ENCODE measurements around the gene METTL22. TPM values are rescaled to one million over a fixed set of nuclear protein-coding genes. Genes with fewer than 3 reads are reported as not detected.

Gene METTL22
- total and polyA plus RNA-seq, 7 experiments from 2014 or later, result 16.6 to 59.4 (median 37.6) TPM

DNA sequence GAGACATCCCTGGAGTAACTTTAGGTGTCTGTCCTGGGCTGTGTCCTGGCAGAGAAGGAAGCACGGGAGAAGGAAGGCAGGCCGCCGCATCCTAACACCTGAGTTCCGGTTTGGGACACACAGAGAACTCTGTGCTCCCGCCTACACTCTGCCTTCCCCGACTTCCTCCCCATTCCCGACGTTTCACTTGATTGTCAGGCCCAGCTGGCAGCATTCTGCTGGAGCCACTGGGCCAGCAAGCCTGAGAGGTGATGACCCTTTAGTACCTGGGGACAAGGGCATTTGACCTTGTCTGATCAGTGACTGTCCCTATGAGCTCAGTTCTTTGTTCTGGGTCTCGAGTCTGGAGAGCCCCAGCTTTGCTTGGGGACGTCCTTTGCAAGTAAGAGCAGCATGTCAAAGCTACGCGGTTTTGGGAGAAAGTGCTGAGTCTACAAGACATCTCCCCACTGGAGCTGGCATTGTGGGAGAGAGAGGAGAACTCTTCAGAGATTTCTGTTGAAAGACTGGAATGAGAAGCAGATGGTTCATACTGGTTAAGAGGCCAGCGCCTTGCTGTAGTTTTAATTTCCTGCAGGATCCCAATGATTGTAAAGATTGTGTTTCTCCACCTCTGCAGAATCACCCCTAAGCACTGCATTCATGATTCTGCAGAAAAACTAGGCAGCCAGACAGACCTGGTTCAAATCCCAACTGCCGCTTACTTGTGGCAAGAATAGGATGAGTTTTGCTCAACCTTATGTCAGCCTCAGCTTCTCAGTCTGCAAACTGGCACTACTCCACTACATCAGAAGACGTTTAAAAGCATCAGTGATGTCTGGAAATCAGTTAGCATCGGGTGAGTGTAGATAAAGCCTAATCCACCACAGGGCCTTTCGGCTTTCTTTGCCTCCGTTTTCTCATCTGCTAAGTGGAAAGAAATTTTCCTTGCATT lies 73.6 kb downstream of the METTL22 start:
- Mint-ChIP-seq H3K4me3 (no peak overlapping the region), H3K4me1 (peaks cover 0 to 5% (median 0%) of the 10 kb centered on the region in 7 donors), H3K9me3 (peaks cover 0 to 8% (median 0%) of the 10 kb centered on the region in 11 donors), H3K27ac (no peak overlapping the region), H3K36me3 (peaks cover 3 to 38% (median 21%) of the 10 kb centered on the region in 5 donors), H3K27me3 (no peaks in the 10 kb centered on the region)
- no peaks in the 10 kb centered on the region for H3K27me3 ChIP-seq (ENCODE audit: control insufficient read depth in 2 of 2, insufficient read depth in 2 of 2, low read length in 2 of 2)
- H3K36me3 ChIP-seq (ENCODE audit: control insufficient read depth in 2 of 3, insufficient read depth in 3 of 3, low read length in 3 of 3), result no peaks in the 10 kb centered on the region
- H3K4me3 ChIP-seq (ENCODE audit: low read length), result no peak overlapping the region
- intact Hi-C loops (cut with micrococcal nuclease), result no loop called here
- H3K9me3 ChIP-seq (ENCODE audit: control insufficient read depth in 2 of 3, low read length in 3 of 3), result no peaks in the 10 kb centered on the region
- DNase-seq (no peak), ATAC-seq (no peak)
- ChIA-PET POLR2A (no interaction called here), CTCF (no interaction called here)
- H3K4me1 ChIP-seq (ENCODE audit: control insufficient read depth in 2 of 2, insufficient read depth in 2 of 2, low read length in 2 of 2), result no peaks in the 10 kb centered on the region
- no peak overlapping the region for H3K27ac ChIP-seq (ENCODE audit: low read depth, low read length)

- ChIA-PET CTCF (no interaction called here), POLR2A (no interaction called here)
- H3K27ac ChIP-seq (ENCODE audit: low read depth, low read length), result no peak overlapping the region
- Mint-ChIP-seq H3K4me1 (peaks cover 0 to 4% (median 0%) of the 10 kb centered on the region in 7 donors), H3K27me3 (no peaks in the 10 kb centered on the region), H3K27ac (no peak overlapping the region), H3K9me3 (no peaks in the 10 kb centered on the region), H3K4me3 (no peak overlapping the region), H3K36me3 (peaks cover 0 to 38% (median 14%) of the 10 kb centered on the region in 5 donors)
- no peaks in the 10 kb centered on the region for H3K4me1 ChIP-seq (ENCODE audit: control insufficient read depth in 2 of 2, insufficient read depth in 2 of 2, low read length in 2 of 2)
- no peaks in the 10 kb centered on the region for H3K9me3 ChIP-seq (ENCODE audit: control insufficient read depth in 2 of 3, low read length in 3 of 3)
- intact Hi-C loops (cut with micrococcal nuclease), result no loop called here
- DNase-seq (no peak), ATAC-seq (no peak)
- no peak overlapping the region for H3K4me3 ChIP-seq (ENCODE audit: low read length)
- H3K36me3 ChIP-seq (ENCODE audit: control insufficient read depth in 2 of 3, insufficient read depth in 3 of 3, low read length in 3 of 3), result no peaks in the 10 kb centered on the region
- H3K27me3 ChIP-seq (ENCODE audit: control insufficient read depth in 2 of 2, insufficient read depth in 2 of 2, low read length in 2 of 2), result no peaks in the 10 kb centered on the region
Measured at GRCh38 chr16:8696880-8697279, 75.4 kb downstream of the METTL22 start.

- Histone ChIP-seq H3K4me3 (ENCODE audit: low read length) (no peak overlapping the region), H3K4me1 (ENCODE audit: control insufficient read depth in 2 of 2, insufficient read depth in 2 of 2, low read length in 2 of 2) (no peaks in the 10 kb centered on the region), H3K27me3 (ENCODE audit: control insufficient read depth in 2 of 2, insufficient read depth in 2 of 2, low read length in 2 of 2) (no peaks in the 10 kb centered on the region), H3K9me3 (ENCODE audit: control insufficient read depth in 2 of 3, low read length in 3 of 3) (no peaks in the 10 kb centered on the region), H3K27ac (ENCODE audit: low read depth, low read length) (no peak overlapping the region), H3K36me3 (ENCODE audit: control insufficient read depth in 2 of 3, insufficient read depth in 3 of 3, low read length in 3 of 3) (no peaks in the 10 kb centered on the region)
- H3K4me1 Mint-ChIP-seq, result peaks cover 0 to 4% (median 0%) of the 10 kb centered on the region in 7 donors
- H3K36me3 Mint-ChIP-seq, result peaks cover 0 to 46% (median 22%) of the 10 kb centered on the region in 5 donors
- no peaks in the 10 kb centered on the region for H3K27me3 Mint-ChIP-seq
- DNase-seq, result no peak
- no peak overlapping the region for H3K27ac Mint-ChIP-seq
- POLR2A ChIA-PET, result no interaction called here
- CTCF ChIA-PET, result no interaction called here
- H3K4me3 Mint-ChIP-seq, result no peak overlapping the region
- intact Hi-C loops (cut with micrococcal nuclease), result no loop called here
- no peak for ATAC-seq
- H3K9me3 Mint-ChIP-seq, result no peaks in the 10 kb centered on the region
Measured at GRCh38 chr16:8697965-8698364, 76.5 kb downstream of the METTL22 start.

Other genes starting within 250 kb of the METTL22 start
- gene TMEM114, start 31.2 kb upstream of the METTL22 start, total RNA-seq, result not detected
- not detected for gene TMEM114, start 31.2 kb upstream of the METTL22 start, polyA plus RNA-seq
- 10 to 100 TPM in 2 of 5 experiments, 1 to 10 TPM in 3; 5.4 to 11.5 (median 9.3) TPM for gene ABAT, start 52.9 kb downstream of the METTL22 start, total RNA-seq
- 1 to 10 TPM; 1.3 to 2.9 TPM for gene ABAT, start 52.9 kb downstream of the METTL22 start, polyA plus RNA-seq
- gene TMEM186, start 175.9 kb downstream of the METTL22 start, total RNA-seq, result 10 to 100 TPM in 3 of 5 experiments, 1 to 10 TPM in 2; 3.2 to 16.3 (median 11.3) TPM
- 10 to 100 TPM; 15.3 to 20.8 TPM for gene TMEM186, start 175.9 kb downstream of the METTL22 start, polyA plus RNA-seq
- gene PMM2, start 176.1 kb downstream of the METTL22 start, total RNA-seq, result 10 to 100 TPM; 32.2 to 52.8 (median 41.7) TPM
- gene PMM2, start 176.1 kb downstream of the METTL22 start, polyA plus RNA-seq, result 10 to 100 TPM; 18.0 to 23.9 TPM
- 100 to 1,000 TPM in 1 of 5 experiments, 10 to 100 TPM in 4; 29.6 to 123 (median 39.9) TPM for gene CARHSP1, start 247.3 kb downstream of the METTL22 start, total RNA-seq
- gene CARHSP1, start 247.3 kb downstream of the METTL22 start, polyA plus RNA-seq, result 10 to 100 TPM; 24.9 to 32.7 TPM

All from naive thymus-derived CD4-positive, alpha-beta T cell (primary cell).